HEK293T (cell line): ENCODE measurements around the gene SGCA.

ENCODE experiments used
- ARNT ChIP-seq: fragments of 450-650 bp; IDR thresholded peaks from 2 replicates; pipeline ENCODE4 v1.6.1; 2017; ENCODE audit warnings: mild to moderate bottlenecking
- BHLHE40 ChIP-seq: fragments of 450-650 bp; IDR thresholded peaks from 2 replicates; pipeline ENCODE4 v1.6.1; 2016; ENCODE audit warnings: mild to moderate bottlenecking, moderate library complexity, borderline replicate concordance
- CTBP1 ChIP-seq: fragments of 450-650 bp; IDR thresholded peaks from 2 replicates; pipeline ENCODE4 v1.6.1; 2016; ENCODE audit warnings: borderline replicate concordance
- FOXK2 ChIP-seq: fragments of 450-650 bp; IDR thresholded peaks from 2 replicates; pipeline ENCODE4 v1.6.1; 2016; ENCODE audit warnings: mild to moderate bottlenecking
- FOXM1 ChIP-seq: fragments of 450-650 bp; IDR thresholded peaks from 2 replicates; pipeline ENCODE4 v1.6.1; 2017; ENCODE audit warnings: mild to moderate bottlenecking, borderline replicate concordance
- L3MBTL2 ChIP-seq: fragments of 450-650 bp; conservative IDR thresholded peaks from 2 replicates; pipeline ENCODE4 v1.6.1; 2016; ENCODE audit warnings: mild to moderate bottlenecking
- NFRKB ChIP-seq: fragments of 450-650 bp; IDR thresholded peaks from 2 replicates; pipeline ENCODE4 v1.6.1; 2016; ENCODE audit warnings: mild to moderate bottlenecking, moderate library complexity
- SP1 ChIP-seq: fragments of 450-650 bp; IDR thresholded peaks from 2 replicates; pipeline ENCODE4 v1.6.1; 2017
- SUZ12 ChIP-seq: fragments of 450-650 bp; IDR thresholded peaks from 2 replicates; pipeline ENCODE4 v1.6.1; 2016; ENCODE audit warnings: mild to moderate bottlenecking
- TARDBP ChIP-seq: fragments of 450-650 bp; IDR thresholded peaks from 2 replicates; pipeline ENCODE4 v1.6.1; 2016
- ZNF384 ChIP-seq: fragments of 450-650 bp; IDR thresholded peaks from 2 replicates; pipeline ENCODE4 v1.6.1; 2016

DNA sequence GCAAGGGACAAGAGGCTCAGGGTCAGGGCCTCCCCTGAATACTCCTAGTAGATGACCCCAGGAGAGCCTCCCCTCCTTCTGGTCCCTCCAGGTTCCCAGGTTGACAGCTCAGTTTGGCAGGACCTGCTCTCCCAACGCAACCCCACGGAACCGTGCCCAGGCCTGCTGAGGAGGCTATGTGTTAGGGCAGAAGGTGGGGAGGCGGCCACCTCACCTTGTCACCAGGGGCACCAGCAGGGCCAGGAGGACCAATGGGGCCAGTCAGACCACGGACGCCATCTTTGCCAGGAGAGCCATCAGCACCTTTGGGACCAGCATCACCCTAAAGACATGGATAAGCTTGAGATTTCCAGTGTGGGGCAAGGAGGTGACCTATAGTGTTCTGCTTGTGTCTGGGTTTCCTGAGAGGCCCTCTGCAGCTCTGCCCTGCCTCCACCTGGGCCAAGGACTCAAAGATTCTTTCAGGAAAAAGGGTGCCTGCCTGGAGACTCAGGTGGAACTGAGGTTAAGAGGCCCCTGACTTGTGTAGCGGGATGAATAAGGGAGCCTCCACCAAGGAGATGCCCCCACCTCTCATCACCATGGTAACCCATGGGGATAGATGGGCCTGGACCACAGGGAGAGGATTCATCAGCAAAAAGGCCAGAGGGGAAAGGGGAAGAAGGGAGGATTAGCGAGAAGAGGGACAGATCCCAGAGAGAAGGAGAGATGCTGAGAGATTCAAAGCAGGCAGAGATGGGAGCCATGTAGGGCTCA is 25.0 kb downstream of the SGCA start:
- TF ChIP-seq FOXM1: no peak
- TF ChIP-seq ZNF384: no peak
- TF ChIP-seq FOXK2: no peak
- TF ChIP-seq SP1: no peak
- TF ChIP-seq SUZ12: no peak
- TF ChIP-seq BHLHE40: no peak
- no peak for TF ChIP-seq NFRKB
- TF ChIP-seq ARNT: no peak
- no peak for TF ChIP-seq CTBP1
- TF ChIP-seq TARDBP: no peak
- no peak for TF ChIP-seq L3MBTL2
